Fibroblast of skin of left quadriceps (primary cell): ENCODE measurements around the gene MCM6.
"Not testable (repeated sequence)": the region's sequence is repeated elsewhere in the genome, so short reads cannot be mapped to it uniquely, and the experiment has no call there.

Experiments
- DNase-seq, 2 experiments: peaks; one replicate each; pipeline ENCODE4 v3.0.0-alpha.2; 2013; ENCODE audit warnings: low read depth in 2 of 2

Gene MCM6

DNA sequence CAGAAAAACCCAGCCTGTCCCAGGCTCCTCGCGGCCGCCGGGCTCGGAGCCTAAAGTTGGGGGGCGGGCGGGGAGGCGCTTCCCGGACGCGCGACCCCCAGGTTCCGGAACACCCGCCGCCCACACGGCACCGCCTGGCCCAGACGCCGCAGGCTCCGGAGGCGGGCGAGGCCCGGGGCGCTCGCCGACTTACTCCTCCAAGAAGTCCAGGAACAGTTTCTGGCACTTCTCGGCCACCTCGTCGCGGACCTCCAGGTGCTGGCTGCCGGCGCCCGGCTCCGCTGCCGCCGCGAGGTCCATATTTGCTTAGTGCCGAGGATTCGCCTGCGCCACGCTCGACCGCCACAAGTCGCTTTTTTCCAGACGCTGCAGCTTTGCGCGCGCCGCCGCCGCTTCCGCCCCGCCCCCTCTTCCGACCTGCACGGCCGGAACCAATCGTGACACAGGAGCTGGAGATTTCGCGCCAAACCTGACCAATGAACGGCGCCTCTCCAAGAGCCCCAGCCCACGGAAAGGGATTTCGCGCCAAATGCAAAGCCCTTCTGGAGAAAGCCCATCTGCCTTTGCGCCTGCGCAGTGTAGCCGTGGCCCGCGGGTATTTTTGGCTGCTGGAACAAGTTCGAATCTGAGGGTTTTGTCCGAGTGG lies at the start of gene MCM6:
MCM6 (minus strand) TSS at position 378 of the 646 bp plus-strand sequence; CDS start at position 300, 78 bp downstream.
- DNase-seq: peak; percentile 98 to 99

DNA sequence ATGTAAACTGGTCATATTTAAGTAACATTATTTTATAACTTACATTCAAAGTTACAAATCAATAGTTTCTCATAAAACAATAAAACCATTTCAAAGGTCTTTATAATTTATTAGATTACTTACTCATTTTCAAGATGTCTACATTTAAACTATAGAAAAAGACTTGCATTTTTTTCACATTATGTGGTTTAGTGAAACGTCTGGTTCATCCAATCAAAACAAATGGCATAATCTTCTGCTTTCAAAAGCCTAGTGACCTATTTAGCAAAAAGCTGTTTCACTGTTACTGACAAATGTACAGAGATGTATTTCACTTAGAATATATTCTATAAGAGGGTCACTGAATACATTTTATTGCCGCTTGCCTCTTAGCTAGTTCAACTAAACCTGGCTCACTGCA lies 49.3 kb upstream of the MCM6 start:
- DNase-seq: peak in 1 of 2 experiments; percentile 9

DNA sequence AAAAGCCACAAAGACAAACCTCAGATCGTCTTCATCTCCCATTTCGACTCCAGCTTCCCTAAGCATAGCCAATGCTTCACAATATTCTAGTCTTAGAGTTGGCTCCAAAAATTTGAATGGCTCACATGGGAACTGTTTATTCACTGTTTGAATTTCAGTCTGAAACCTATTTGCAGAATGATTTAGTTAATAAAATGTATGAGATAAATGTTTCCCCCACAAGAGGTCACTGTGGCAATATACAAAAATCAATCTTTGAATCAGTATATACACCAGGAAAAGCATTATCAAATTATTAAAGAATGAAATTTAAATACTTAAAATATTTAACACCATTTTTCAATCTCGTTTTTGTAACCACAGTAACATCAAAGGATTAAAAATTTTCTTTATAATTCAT lies 40.0 kb upstream of the MCM6 start:
- peak; percentile 6 to 7 for DNase-seq

DNA sequence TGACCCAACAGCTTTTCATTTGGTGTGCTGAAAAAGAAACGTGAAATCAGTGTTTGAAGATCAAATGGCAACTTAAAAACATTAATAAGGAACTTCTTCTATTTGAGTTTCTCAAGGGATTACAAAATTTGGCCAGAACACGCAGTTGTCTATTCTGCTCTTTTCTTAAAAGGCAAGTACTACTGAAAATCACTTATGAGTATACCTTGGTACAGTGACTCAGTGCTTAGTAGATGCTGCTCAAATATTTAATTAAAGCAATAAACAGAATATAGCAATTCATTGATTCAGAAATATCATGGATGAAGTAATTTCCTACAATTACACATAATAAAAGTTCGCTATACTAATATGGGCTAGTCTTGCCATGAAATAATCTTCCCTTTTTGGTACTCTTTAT lies 38.2 kb upstream of the MCM6 start:
- DNase-seq: no peak

DNA sequence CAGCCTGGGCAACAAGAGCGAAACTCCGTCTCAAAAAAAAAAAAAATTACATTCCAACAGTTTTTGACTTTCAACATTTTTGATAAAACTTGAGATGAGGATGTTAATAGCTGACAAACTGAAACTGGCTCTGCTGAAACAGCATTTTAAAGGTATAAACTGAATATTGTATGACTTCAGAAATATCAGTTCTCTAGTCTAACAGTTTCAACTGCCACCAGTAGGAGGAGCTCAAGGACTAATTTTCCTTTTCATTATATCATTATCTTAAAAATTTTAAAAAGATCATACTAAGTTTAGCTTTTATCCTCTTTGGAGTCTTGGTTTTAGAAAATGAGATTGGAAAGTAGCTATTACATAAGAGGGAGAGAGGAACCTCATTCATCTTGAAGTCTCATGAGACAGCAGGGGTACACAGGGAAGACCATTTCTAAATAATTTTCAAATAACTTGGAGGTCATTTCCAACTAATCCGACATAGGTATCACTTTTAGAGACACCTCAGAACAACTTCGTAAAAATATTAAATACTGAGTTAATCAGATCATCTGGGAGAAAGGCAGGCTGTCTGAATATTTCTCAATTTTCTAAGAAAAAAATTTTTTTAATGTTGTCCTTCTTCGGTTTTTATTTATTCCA lies 37.6 kb upstream of the MCM6 start:
- DNase-seq: peak; percentile 18 to 21

DNA sequence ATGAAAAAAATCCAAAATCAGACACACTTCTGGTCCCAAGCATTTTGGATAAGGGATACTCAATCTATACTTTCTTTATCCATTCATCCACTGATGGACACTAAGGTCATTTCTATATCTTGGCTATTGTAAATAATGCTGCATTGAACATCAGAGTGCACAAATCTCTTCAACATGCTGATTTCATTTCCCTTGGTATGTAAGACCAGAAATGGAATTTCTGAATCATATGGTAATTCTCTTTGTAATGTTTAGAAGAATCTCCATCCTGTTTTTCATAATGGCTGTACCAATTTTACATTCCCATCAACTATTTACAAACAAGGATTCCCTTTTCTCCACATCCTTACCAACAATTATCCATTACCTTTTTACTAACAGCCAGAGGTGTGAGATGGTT lies 33.7 kb upstream of the MCM6 start:
- peak; percentile 11 to 15 for DNase-seq

DNA sequence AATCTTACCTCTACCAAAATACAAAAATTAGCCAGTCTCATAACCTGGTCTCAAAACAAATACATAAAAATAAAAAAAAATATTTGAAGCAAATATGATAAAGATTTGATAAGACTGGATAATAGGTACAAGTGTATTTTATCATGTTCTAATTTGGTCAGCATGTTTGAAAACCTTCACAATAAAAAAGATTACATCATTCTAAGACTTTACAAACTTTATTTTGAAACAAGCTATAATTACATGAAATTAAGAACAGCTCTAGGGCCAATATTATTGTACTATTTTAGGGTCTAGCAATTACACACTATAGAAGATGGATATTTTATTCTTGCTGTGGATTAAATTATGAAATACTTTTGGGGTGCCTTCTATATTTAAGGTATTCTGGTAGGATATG lies 29.4 kb upstream of the MCM6 start:
- no peak for DNase-seq

DNA sequence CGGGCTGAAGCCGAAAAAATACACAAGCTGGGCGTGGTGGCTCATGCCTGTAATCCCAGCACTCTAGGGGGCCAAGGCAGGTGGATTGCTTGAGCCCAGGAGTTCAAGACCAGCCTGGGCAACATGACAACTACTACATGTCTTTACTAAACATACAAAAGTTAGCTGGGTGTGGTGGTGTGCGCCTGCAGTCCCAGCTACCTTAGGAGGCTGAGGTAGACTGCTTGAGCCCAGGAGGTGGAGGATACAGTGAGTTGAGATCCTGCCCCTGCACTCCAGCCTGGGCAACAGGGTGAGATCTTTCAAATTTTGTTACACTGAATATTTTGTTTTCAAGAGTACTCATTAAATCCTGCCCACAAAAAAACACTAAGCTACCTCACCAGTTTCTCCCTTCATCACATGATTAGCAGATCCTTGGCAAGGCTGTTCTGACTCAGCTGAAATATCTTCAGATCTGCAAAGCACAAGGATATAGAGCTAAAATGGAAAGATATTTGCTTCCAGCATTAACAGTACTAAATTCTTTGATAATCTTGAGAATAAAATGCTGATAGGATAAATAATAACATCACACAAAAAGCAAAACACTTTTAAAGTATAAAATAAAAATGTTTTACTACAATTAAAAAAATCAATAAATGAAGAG lies 28.2 kb upstream of the MCM6 start:
- peak in 1 of 2 experiments; percentile 4 for DNase-seq

DNA sequence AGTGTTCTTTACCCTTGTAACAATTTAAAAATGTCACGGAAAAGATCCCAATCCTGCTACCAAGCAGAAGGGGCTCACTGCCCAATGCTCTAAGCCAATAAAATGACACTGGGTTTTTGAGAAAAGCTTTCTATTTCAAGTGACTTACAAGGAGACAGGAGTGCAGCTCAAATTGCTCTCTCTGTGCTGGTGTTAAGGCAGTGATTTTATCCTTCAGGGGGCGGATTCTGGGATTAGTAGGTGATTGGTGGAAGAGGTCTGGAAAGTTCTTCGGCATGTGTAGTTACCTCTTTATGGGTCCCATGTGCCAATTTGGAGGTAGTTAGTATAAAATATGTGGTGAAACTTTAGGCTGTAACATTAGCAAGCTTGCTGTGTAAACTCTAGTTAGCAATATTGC lies 27.4 kb upstream of the MCM6 start:
- DNase-seq: no peak

DNA sequence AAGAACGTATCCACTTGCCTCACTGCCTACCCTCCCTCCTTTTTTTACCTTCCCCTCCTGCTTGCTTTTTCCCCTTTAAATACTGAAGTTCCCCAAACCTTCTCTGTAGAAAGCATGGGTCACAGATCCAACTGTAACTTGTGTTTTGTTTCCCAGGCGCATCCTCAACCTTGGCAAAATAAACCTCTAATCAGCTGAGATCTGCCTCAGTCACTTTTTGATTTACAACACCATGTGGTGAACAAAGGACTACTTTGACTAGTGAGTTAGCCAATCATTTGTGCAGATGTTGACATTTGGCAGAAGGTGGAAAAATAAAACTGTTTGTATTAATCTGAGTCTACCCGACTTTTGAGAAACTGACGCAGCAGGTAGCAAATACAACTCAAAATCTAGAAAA lies 23.3 kb upstream of the MCM6 start:
- DNase-seq: no peak

DNA sequence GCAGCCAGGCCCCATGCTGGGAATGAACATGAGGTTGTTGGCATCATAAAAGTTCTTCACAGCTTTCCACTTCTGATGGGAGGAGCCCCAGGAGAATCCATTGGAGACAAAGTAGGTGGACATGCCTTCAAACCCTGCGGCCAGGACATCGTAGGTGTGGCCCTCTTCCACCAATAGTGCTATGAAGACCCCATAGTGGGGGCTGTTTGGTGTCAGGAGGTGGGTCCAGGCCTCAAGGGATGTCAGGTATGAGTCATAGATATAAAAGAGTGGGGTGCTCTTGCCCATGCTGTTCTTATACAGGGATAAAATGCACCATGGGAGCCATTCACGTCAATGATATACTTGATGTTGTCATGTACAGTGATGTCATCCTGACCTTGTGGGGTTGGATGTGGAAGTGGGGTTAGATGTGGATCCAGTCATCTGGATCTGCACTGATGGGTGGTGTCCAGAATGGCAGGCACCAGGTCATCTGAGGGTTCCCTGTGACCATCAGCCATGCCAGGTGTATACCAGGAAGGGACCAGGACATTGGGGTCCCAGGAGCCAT lies 22.1 kb upstream of the MCM6 start:
- DNase-seq: no peak

DNA sequence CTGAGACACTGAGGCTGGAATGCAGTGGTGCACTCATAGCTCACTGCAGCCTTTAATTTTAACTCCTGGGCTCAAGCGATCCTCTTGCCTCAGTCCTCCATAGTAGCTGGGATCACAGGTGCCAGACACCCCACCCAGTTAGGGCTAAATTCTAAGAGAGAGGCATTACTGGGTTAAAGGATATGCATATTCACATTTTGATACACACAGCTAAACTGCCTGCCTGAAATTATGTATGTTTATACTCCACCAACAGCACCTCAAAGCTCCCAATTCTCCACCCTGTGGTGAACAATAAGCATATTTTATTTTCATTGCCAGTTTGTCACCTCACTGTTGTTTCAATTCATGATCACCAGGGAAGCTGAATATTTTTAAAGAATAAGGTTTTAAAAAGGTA lies 18.7 kb upstream of the MCM6 start:
- DNase-seq: no peak

DNA sequence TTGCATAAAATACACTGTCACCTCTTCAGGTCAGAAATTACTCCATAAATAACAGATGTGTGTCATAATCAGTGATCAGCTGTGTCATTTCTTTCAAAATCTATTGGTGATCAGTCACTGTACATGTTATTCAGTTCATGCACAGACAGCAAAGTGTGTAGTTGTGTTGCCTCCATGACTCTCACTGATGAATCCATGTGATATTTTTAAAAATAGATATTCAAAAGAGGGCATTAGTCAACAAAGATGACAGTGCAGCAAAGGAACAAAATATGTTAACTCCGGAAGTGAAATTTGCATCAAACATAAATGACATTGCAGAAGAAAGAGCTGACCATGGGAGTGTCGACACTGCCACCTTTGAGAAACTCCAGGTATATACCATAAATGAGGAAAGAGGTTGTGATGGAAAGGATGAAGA lies 17.1 kb upstream of the MCM6 start:
- DNase-seq: no peak

DNA sequence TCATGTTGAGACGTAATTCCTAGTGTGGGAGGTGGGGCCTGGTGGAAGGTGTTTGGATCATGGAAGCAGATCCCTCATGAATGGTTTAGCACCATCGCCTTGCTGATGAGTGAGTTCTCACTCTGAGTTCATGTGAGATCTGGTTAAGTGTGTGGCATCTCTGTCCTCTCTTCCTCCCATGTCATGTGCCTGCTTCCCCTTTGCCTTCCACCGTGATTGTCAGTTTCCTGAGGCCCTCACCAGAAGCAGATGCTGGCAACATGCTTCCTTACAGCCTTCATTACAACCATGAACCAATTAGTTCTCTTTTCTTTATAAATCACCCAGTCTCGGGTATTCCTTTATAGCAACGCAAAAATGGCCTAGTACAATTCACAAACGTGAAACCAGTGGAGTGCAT lies 14.6 kb upstream of the MCM6 start:
- DNase-seq: no peak

DNA sequence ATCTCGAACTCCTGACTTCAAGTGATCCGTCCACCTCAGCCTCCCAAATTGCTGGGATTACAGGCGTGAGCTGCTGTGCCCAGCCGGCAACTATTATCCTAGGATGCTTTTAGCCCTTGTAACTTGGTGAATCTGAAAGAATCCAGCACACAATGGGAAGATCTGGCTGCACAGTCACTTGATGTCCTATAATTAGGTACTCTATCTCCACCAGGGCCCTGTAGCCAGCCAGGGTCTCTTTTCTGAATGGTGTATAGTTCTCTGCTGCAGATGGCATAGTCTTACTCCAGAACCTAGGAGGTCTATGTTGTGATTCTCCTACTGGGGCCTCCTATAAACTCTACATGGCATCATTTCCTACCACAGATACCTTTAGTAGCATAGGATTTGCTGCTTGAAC lies 13.9 kb upstream of the MCM6 start:
- DNase-seq: no peak

DNA sequence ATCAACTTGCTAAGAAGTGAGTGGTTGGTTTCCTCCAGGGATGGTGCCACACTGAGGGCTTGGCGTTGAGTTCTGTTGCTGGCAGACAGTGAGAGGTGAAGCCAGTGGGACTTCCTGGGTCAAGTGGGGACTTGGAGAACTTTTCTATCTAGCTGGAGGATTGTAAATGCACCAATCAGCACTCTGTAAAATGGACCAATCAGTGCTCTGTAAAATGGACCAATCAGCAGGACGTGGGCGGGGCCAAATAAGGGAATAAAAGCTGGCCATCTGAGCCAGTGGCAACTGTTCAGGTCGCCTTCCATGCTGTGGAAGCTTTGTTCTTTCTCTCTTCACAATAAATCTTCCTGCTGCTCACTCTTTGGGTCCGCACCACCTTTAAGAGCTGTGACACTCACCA lies 12.3 kb upstream of the MCM6 start:
- not testable (repeated sequence) for DNase-seq

DNA sequence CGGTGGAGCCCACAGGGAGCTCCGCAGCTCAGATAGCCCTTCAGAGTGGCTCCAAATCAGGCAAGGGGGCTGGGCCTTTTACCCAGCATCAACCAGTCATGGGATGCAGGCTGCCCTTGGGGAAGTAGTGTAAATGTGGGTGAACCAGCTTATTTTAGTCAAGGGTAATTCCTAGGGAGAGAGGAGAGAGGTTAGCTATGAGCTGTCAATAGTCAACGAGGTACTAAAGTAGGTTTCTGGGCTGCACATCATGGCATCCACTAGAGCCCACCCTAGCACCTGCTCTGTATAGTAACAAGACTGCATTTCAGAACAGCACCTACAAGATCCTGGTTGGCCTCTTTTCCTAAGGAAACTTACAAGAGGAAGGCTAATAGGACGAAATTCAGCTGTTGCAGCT lies 9.5 kb upstream of the MCM6 start:
- no peak for DNase-seq

DNA sequence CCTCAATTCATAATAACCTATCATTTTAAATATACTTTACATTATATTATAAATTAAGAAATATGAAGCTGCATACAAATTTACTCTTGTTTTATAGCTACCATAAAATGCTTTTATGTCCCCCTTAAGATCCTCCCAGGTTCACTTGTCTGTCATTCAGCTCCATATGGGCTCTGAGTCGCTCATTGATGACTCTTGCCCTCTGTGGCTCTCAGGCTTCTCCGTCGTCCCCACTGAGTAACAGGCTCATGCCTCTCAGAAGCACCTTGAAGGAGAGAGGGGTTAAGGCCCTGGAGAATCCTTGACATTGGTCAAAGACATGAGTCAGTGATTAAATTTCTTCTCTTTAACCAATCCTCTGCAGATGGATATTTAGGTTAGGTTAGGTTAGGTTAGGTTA lies 6.2 kb upstream of the MCM6 start:
- DNase-seq: no peak

DNA sequence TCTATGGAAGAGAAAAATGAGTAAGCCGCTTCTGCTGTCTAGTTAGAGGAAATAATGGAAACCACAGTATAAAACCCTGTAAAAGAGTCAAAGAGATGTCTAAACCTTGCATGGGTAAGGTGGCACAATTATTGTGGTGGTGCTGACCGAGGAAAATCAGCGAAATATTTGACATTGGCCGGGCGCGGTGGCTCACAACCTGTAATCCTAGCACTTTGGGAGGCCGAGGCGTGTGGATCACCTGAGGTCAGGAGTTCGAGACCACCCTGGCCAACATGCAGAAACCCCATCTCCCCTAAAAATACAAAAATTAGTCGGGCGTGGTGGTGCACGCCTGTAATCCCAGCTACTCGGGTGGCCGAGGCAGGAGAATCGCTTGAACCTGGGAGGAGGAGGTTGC lies 527 bp upstream of the MCM6 start:
- DNase-seq: not testable (repeated sequence)

DNA sequence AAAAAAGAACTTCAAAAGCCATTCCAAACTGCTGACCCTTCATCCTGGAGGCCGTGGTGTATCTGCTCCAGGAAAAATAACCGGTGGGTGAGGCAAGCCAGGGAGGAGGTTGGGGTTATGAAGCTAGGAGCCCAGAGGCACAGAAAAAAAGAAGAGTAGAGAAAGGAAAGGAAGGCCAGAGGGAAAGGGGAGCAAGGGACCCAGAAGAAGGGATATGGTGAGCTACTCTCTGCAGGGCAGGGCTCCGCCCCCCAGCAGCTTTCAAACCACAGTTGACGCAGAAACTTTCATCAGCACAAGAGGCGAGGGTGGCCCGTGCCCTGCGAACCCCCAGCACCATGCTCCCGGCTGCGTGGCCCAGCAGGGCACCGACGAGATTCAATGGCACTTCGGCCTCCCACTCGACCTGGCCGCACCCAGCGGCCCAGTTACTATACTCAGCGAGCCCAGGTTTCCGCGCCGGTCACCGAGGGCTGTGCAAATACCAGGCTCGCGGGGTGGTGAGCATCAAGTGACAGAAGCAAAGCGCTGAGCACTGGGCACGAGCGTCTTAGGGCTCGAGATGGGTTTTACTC lies 665 bp downstream of the MCM6 start:
- DNase-seq: peak; percentile 12 to 15

DNA sequence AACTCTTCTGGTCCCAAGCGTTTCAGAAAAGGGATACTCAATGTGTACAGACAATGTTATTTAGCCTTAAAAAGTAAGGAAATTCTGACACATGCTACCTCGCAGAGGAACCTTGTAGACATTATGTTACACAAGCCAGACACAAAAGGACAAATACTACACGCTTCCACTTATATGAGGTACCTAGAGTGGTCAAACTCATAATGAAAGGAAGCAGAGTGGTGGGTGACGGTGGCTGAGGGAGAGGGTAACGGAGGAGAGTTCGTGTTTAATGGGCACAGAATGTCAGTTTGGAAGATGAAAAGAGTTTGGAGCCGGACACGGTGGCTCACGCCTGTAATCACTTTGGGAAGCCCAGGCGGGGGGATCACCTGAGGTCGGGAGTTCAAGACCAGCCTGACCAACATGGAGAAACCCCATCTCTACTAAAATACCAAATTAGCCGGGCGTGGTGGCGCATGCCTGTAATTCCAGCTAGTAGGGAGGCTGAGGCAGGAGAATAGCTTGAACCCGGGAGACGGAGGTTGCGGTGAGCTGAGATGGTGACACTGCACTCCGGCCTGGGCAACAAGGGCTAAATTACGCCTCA lies 1.4 kb downstream of the MCM6 start:
- no peak for DNase-seq

DNA sequence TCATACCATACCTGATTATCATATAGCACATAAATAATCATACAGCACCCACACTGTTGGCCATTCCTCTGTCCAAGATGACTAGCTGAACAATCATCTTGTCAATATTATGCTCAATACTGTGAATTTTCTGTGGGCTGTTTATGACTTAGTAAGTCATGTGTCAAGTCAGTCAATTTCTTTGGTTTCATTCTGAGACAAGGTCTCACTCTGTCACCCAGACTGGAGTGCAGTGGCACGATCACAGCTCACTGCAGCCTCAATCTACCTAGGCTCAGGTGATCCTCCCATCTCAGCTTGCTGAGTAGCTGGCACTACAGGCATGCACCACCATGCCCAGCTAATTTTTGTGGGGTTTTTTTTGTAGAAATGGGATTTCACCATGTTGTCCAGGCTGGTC lies 5.7 kb downstream of the MCM6 start:
- no peak for DNase-seq
